PFSK-1 (cell line): Measurements from ENCODE around the gene SMIM35.

Experiments used
- FOXP2 ChIP-seq: optimal IDR thresholded peaks from 2 replicates; pipeline ENCODE3; 2011; ENCODE audit warnings: borderline replicate concordance, control low read depth, inconsistent platforms; ENCODE audit not compliant: insufficient read depth; ENCODE audit errors: extremely low read length, extremely low read depth
- POLR2AphosphoS5 ChIP-seq: IDR thresholded peaks from 2 replicates; pipeline ENCODE4 v1.6.1; 2012; ENCODE audit warnings: low read depth, mild to moderate bottlenecking, control low read depth, low read length, moderate library complexity
- SIN3A ChIP-seq: IDR thresholded peaks from 2 replicates; pipeline ENCODE4 v1.6.1; 2012; ENCODE audit warnings: mild to moderate bottlenecking, low read length, moderate library complexity, borderline replicate concordance; ENCODE audit not compliant: insufficient read depth
- TAF1 ChIP-seq: IDR thresholded peaks from 2 replicates; pipeline ENCODE4 v1.6.1; 2012; ENCODE audit warnings: low read length, control low read depth, borderline replicate concordance; ENCODE audit not compliant: insufficient read depth
- TF ChIP-seq, protein P1 (sequence below), 2 experiments: IDR thresholded peaks; 2 replicates each; pipeline versions ENCODE4 v1.6.1 to v1.8.0; 2011 to 2012; ENCODE audit warnings: low read depth in 2 of 2, low read length in 2 of 2, control low read depth in 1 of 2, inconsistent platforms in 1 of 2, mild to moderate bottlenecking in 1 of 2, moderate library complexity in 1 of 2; ENCODE audit not compliant: insufficient read depth in 1 of 2

DNA sequence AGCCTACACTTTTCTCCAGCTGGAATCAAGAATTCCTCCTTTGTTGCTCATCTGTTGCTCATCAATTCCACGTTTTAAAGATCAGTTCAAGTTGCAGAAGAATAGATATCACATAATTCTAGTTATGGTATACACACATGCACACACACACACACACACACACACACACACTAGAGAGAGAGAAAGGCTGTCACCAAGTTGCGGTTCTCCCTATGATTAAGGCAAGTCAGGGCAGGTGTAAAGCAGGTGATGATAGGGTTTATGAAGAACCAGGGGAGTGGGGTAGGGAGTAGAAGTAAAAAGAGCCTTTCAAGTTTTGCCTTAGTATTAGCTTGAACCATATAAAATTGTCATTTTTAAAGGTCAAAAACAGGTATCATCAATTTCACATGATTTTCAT is 41.6 kb downstream of the SMIM35 start:
- TF ChIP-seq POLR2AphosphoS5 (no peak), SIN3A (no peak), TAF1 (no peak), FOXP2 (no peak)
- TF ChIP-seq, protein P1, sequence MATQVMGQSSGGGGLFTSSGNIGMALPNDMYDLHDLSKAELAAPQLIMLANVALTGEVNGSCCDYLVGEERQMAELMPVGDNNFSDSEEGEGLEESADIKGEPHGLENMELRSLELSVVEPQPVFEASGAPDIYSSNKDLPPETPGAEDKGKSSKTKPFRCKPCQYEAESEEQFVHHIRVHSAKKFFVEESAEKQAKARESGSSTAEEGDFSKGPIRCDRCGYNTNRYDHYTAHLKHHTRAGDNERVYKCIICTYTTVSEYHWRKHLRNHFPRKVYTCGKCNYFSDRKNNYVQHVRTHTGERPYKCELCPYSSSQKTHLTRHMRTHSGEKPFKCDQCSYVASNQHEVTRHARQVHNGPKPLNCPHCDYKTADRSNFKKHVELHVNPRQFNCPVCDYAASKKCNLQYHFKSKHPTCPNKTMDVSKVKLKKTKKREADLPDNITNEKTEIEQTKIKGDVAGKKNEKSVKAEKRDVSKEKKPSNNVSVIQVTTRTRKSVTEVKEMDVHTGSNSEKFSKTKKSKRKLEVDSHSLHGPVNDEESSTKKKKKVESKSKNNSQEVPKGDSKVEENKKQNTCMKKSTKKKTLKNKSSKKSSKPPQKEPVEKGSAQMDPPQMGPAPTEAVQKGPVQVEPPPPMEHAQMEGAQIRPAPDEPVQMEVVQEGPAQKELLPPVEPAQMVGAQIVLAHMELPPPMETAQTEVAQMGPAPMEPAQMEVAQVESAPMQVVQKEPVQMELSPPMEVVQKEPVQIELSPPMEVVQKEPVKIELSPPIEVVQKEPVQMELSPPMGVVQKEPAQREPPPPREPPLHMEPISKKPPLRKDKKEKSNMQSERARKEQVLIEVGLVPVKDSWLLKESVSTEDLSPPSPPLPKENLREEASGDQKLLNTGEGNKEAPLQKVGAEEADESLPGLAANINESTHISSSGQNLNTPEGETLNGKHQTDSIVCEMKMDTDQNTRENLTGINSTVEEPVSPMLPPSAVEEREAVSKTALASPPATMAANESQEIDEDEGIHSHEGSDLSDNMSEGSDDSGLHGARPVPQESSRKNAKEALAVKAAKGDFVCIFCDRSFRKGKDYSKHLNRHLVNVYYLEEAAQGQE (IDR thresholded peaks at IDR 0.05; ENCODE audit: insufficient read depth in 1 of 2, low read depth in 2 of 2, low read length in 2 of 2) = no peak
